Endothelial cell of hepatic sinusoid (primary cell): ENCODE results near the gene OCA2.
"Not testable (repeated sequence)": the region's sequence is repeated elsewhere in the genome, so short reads cannot be mapped to it uniquely, and the experiment has no call there.

ENCODE experiments used
- in situ Hi-C: cut with HindIII; loops from 2 replicates; pipeline ENCODE4 v1.10.0; 2017; ENCODE audit warnings: low sequenced_read_pairs

Gene OCA2

DNA sequence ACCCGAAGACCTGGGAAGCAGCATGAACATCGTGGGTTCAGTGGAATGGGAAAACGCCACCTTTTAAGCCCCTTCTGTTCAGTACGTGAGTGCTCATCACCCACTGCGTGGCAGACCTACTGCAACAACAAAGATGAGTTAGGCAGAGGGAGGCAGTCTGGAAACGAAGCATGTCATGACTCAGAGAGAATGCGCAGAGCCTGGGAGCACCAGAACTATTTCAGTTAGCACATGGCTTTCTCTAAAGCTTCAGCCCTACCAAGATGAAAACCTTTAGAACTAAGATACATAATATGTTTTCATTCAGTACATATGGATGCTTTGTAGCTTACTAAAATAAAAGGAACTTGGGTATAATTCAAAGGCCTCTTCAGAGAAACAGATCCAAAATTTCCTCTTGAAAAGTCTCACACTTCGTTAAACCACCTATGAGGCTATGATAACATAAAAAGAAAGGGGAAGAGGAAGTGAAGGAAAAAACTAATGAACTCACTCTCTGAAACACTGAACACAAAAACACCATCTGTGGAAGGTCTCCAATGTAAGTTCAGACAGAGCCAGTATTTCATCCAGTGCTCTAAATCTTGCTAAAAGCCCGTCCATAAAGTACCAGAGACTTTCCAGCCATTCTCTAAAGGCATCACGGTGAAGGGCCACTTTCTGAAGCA, 140.1 kb downstream of the OCA2 start:
- in situ Hi-C loops: no loop called here

GRCh38 chr15:27956285-27956684, 142.8 kb downstream of the OCA2 start:
- in situ Hi-C loops: no loop called here

- in situ Hi-C loops: no loop called here
Observed at GRCh38 chr15:27955087-27955486, 144.0 kb downstream of the OCA2 start.

- in situ Hi-C loops: not testable (repeated sequence)
Observed at GRCh38 chr15:27952593-27952992, 146.5 kb downstream of the OCA2 start.

DNA sequence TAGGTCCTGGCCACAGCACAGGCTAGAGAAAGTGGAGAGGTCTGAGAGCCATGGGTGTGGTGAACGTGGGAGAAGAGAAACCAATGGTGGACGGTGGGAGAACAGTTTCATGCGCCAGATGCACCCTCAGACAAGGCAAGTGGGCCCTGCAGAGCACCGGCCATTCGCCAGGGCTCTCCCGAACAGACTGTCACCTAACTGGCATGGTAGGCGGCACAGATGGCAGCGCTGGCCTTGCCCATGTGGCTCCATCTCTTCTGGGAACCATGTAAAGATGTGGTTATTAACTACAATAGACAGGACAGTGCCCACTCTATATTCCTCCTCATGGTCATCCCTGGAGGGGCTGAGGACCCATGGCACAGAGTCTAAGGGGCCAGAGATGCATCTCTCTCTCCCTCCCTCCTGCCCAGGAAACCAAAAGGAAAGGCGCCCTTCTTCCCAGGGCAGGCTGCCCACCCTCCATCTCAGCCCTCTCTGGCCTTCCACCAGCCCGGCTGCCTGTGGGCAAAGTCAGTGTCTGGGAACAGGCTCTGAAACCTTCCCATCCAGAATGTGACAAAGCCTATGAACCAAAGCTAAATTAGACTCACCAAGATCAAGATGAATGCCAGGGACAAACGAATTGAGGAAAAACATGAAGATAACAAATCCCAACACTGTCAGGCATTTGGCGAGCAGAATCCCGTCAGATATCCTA, 147.8 kb downstream of the OCA2 start:
- in situ Hi-C loops: no loop called here

DNA sequence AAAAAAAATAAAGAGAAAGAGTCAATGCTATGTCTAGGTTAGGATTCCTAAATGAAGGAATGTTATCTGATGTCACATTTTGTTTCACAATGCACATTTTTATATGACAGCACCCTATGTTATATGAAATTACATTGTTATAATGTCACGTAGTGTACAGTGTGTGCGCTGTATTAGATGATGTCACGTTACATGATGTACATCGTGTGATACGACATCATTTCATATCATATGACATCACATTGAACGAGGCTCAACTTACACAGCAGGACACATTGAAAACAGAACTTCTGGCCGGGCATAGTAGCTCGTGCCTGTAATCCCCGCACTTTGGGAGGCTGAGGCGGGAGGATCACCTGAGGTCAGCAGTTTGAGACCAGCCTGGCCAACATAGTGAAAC, 150.0 kb downstream of the OCA2 start:
- in situ Hi-C loops: no loop called here

- in situ Hi-C loops: no loop called here
Observed at GRCh38 chr15:27939246-27939645, 159.9 kb downstream of the OCA2 start.

DNA sequence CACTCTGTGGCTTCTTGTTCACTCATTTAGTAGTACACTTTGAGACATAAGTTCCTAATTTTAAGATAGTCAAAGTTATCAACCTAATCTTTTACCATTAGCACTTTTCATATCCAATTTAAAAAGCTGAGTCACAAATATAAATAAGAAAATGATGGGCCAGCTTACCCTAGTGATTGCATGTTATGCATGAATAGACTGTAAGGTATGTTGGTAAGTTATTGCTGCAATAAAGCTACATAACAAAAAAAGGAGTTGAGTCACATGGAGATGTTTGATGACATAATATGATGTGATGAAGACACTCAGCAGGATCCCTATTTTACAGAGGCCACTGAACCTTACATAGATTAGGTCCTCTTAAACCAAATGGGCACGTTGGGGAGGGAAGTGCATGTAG, 161.3 kb downstream of the OCA2 start:
- in situ Hi-C loops: no loop called here

- in situ Hi-C loops: no loop called here
Observed at GRCh38 chr15:27936164-27936563, 163.0 kb downstream of the OCA2 start.

DNA sequence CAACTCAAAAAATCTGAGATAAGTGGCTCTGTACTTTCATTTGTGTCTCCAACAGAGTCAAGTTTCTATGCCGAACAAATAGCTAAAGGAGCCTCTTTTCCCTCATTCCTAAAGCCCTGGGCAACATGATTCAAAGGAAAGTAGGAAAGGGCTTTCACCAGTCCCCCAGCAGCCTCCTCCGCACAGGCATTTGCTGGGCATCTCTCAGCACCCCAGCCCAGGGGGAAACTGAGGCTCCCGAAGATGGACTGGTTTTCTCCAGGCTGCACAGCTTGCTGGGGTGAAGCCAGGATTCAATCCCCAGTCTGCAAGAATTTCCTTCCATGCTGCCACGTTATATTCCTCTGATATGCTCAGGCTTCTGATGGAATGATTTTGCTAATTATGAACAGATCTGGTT, 163.8 kb downstream of the OCA2 start:
- in situ Hi-C loops: no loop called here

GRCh38 chr15:27934782-27935181, 164.3 kb downstream of the OCA2 start:
- in situ Hi-C loops: no loop called here

DNA sequence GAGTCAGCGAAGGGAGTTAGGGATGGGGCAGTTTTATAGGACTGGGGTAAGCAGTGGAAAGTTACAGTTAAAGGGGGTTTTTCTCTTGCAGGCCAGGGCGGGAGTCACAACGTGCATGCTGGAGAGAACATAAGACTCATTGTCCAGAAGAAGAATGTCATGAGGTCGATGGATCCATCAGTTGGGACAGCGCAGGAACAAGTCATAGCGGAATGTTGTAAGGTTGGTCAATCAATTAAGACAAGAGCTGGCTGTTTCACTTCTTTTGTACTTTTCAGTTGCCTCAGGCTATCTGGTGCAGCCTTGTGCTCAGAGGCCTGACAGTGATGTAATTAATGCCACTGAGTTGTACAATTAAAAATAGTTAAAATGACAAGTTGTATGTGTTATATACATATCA, 165.6 kb downstream of the OCA2 start:
- in situ Hi-C loops: no loop called here

GRCh38 chr15:27932600-27932999, 166.5 kb downstream of the OCA2 start:
- in situ Hi-C loops: no loop called here

DNA sequence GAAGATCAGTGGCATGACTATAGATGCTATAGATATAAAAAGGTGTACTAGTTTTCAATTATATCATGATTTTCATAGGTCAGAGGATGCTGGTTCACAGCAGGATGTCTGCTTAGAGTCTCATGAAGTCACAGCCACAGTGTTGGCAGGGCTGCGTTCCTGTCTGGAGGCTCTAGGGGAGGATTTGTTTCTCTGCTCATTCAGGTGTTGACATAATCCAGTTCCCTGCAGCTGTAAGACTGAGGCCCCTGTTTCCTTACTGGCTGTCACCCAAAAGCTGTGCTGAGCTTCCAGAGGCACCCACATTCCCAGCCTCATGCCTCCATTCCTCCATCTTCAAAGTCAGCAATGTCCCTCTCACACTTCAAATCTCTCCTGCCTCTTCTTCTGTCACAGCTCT, 170.7 kb downstream of the OCA2 start:
- in situ Hi-C loops: no loop called here

DNA sequence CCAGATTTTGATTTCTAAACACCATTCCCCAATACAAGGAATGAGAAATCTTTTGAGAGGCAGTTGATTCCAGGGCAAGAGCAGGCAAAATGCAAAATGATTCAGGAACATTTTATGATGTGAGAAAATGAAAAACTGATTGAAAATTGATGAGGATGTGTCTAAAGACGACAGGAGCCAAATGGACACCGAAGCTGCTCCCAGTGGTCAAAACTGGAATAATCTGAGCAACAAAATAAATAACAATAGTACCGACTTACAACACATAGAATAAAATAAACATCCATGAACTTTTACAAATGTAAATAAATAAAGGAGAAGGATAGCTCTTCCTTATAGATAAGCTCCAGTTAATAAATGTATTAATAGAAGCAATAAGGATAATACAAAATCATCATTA, 186.8 kb downstream of the OCA2 start:
- in situ Hi-C loops: no loop called here

DNA sequence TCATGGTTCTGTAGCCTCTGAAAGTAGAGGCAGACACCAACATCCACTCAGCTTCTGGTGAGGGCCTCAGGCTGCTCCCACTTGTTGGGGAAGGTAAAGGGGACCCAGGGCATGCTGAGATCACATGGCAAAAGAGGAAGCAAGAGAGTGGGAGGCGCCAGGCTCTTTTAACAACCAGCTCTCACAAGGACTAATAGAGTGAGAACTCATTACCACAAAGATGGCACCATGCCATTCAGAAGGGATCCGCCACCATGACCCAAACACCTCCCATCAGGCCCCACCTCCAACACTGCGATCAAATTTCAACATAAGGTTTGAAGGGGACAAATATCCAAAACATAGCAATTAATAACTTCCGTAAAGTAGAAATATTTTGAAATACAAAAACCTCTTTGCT, 192.3 kb downstream of the OCA2 start:
- in situ Hi-C loops: loop anchor here (10.0 kb wide), 1 partner anchor 742 kb away; no protein-coding TSS in a partner anchor

DNA sequence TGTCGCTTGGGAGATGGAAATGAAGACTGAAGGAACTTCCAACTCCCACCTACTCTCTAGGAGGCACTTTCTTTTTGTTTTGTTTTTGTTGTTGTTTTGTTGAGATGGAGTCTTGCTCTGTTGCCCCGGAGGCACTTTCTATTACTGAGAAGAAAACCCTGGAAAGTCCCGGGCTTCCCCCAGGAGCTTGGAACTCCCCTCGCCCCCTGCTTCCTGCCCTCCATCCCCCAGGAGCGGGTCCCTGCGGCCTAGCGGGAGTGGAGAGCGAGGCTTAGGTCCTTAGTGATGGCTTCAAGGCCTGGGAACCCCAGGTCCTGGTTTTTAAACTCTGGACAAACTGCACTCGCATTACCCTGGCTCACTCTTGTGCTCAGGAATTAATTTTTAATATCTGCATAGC, 195.7 kb downstream of the OCA2 start:
- in situ Hi-C loops: loop anchor here (10.0 kb wide), 1 partner anchor 739 kb away; no protein-coding TSS in a partner anchor

DNA sequence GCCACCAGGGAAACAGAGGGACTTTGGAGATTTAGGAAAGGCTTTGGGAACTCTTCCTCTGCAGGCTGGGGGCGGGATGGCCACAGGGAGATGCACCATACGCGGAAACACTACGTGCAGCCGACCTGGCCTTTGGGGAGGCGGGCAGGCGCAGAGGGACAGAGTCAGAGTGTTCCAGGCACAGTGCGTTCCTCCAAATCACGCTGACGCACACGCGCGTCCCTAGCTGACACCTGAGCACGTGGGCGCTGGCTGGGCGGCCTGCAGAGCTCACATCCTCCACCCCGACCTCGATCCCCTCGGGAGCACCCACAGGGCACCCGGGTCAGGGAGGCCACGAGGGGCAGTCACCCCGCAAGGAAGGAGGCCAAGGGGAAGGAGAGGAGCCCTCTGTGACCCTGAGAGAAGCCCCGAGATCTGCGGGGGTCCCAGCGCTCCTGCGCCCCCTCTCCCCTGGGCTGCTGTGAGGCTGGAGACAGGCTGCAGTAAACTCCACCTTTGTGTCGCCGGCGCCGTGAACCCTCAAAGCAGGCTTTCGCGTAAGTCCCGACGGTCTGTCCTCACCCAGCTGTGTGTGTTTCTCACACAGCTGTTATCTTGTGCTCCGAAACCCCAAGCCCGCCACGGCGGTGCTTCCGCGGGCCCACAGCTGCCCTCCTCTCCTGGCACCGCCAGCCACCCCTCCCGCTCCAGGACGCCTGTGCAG, 196.3 kb downstream of the OCA2 start:
- in situ Hi-C loops: loop anchor here (10.0 kb wide), 1 partner anchor 738 kb away; no protein-coding TSS in a partner anchor

DNA sequence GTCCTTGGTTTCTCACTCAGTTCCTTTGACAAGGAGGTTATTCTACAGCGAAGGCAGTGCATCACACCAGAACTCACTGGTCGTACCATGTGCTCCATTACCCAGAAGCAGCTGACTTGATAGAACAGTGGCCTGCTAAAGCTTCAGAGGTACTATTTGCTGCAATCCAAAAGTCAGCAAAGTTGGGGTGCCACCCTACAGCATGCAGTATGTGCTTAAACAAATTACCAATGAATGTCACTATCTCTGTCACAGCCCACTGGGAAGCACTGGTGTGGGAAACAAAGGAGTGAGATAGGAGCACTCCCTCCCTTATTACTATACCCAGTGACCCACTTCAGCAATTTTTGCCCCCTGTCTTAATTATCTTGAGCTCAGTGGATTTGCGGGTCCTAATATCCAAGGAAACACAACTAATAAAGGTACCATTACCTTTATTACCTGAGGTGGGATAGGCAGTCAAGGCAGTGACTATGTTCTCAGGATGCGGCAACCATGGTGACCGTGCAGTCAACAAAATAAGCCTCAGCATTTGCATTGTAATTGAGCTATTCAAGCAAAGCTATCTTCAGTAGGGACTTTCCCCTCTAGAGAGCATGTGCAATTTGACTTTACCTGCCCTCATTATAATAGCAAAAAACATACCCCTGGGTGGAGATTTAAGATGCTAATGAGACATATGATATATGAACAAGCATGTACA, 199.4 kb downstream of the OCA2 start:
- in situ Hi-C loops: loop anchor here (10.0 kb wide), 1 partner anchor 735 kb away; no protein-coding TSS in a partner anchor

DNA sequence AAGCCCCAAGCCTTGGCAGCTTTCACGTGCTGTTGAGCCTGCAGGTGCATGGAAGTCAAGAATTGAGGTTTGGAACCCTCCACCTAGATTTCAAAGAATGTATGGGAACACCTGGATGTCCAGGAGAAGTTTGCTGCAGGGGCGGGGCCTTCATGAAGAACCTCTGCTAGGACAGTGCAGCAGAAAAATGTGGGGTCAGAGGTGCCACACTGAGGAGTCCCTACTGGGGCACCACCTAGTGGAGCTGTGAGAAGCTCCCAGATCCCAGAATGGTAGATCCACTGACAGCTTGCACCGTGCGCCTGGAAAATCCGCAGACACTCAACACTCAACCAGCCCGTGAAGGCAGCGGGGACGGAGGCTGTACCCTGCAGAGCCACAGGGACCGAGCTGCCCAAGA, 201.6 kb downstream of the OCA2 start:
- in situ Hi-C loops: no loop called here

DNA sequence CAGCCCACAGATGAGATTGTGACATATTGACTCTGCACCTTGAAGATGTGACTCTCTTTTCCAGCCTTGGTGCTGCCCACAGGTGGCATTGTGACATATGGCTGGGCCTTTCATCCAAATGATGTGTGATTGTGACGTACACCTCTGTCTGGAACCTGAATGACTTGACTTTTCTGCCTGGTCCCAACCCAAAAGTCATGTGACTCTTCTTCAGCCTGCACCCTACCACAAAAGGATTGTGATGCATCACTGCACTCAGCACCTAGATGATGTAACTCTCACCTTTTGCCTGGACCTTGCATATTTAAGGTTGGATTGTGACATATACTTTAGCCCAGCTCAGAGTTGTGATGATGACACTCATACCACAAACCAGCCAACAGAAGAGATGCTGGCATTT, 204.5 kb downstream of the OCA2 start:
- in situ Hi-C loops: loop anchor here (5.0 kb wide), 1 partner anchor 73 kb away; no protein-coding TSS in a partner anchor
